Activated naive CD4-positive, alpha-beta T cell (primary cell): ENCODE data around the gene TCERG1L.
"Not testable (repeated sequence)": the region's sequence is repeated elsewhere in the genome, so short reads cannot be mapped to it uniquely, and the experiment has no call there.

Experiments
- DNase-seq, 4 experiments: peaks; one replicate each; lab custom pipeline; 2025; lab: John Stamatoyannopoulos, UW

TCERG1L gene

DNA sequence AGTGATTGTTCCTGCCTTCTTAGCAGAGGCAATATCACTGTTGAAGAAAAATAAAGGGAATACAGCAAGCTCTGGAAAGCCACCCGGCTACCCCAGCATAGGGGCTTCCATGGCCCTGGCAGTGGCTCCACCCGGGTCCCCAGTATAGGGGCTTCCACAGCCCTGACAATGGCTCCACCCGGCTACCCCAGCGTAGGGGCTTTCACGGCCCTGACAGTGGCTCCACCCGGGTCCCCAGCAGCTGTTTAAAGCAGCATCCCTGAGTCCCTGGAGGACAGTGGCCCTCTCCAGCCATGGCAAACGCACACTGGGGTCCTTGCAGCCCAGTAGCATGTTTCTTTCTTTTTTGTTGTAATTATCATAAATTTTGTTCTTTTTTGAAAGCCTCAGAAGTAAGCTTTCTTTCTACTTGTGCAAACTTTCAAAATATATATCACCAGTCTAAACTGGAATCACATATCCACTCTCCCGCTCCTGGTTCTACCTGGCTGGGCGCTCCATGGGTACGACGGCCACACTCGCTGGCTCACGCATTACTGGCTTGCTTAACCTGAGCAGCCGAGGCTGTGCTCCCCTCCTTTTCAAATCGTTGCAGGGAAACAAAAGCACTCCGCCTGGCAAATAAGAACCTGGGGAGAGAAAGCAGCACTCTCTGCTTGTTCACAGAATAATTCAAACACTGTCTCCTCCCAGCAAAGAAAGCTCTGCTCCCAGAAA, 62.1 kb downstream of the TCERG1L start:
- no peak for DNase-seq

- no peak for DNase-seq
These were observed 63.0 kb downstream of the TCERG1L start for GRCh38 chr10:131248376-131249165.

GRCh38 chr10:131247873-131248272, 63.6 kb downstream of the TCERG1L start:
- DNase-seq: no peak

DNA sequence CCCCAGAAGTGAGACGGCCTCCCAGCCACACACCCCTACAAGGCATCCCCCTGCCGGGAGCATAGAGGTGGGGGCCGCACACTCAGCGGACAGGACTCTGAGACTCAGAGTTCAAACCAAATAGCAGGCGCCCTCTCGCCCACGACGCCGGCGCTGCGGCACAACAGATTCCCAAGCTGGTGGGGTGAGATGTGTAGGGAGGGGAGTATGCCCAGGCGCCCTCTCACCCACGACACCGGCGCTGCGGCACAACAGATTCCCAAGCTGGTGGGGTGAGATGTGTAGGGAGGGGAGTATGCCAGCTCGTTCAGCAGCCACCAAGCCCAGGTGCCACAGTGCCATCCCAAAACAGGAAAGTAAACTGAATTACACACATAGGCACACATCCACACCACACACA, 64.7 kb downstream of the TCERG1L start:
- DNase-seq: no peak

GRCh38 chr10:131246089-131246488, 65.4 kb downstream of the TCERG1L start:
- no peak for DNase-seq

- no peak for DNase-seq
These were observed 66.0 kb downstream of the TCERG1L start for GRCh38 chr10:131245475-131246059.

DNA sequence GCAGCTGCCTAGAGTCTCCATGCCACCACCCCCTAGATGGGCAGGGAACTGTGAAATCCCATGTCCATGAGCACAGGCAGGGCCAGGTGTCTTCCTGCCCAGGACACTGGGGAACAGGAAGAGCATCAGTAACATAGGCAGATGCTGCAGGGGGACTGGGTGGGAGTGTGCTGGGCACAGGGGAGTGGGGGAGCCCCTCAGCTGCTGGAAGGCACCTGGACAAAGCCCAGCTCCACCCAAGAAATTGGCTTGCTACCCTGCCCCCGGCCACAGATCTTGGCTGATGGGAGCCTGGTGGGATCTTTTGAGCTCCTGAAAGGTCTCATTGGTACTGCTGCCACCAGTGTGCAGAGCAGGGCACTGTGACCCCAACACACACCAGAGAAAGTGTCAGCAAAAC, 66.7 kb downstream of the TCERG1L start:
- no peak for DNase-seq

- DNase-seq: no peak
These were observed 68.4 kb downstream of the TCERG1L start for GRCh38 chr10:131243076-131243475.

DNA sequence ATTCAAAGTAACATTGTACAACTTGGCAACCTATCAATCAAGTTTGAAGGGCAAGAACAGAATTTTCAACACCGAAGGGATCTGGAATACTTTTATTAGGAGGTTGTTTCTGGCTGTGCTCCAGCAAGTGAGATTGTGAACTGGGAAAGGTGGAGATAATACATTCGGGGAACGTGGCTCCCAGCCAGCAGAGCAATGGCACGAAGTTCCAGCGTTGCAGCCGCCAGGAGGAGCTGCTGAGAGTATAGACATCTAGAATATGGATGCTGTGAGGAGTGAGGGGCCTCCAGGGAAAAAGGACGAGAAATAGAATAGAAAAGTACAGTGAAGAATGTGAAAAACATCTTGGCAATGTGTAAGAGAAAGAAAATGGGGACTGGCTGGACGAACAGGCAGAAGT, 69.5 kb downstream of the TCERG1L start:
- no peak for DNase-seq

- DNase-seq: no peak
These were observed 70.8 kb downstream of the TCERG1L start for GRCh38 chr10:131240691-131241090.

DNA sequence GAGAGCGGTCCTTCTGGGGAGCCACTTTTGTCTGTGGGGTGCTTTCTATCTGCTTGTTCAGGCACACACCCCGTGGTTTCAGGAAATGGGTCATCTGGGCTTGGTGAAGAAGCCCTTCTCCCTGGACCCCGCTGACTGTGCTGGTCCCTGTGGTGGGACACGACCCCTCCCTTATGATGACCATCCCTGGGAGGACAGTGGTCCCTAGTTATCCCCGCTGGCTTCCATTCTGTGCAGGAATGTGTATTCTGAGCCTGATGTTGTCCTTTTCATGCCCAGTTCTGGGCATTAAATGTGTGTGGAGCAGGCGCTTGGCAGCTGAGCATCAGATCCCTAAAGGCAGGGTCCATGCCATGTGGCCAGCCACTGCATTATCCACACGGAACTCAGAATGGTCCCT, 71.6 kb downstream of the TCERG1L start:
- no peak for DNase-seq

DNA sequence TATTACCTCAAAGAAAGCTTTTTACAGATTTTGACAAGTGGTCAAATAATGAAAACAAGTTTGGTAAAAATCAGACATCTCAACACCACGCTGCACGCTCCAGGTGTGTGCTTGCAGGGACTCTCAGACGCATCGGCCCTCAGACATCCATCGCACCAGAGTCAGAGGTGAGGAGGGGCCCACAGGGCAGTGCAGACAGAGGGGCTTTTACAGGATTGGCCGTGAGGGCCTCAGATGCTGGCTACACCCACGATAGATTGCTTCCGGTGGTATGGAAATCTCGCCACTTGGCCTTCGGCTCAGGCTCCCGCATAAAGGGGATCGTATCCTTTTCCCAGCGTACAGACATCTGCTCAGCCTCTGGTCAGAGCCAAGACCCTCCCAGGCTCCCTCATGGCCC, 72.1 kb downstream of the TCERG1L start:
- DNase-seq: no peak

GRCh38 chr10:131238669-131239280, 72.7 kb downstream of the TCERG1L start:
- DNase-seq: no peak

- DNase-seq: no peak
These were observed 73.4 kb downstream of the TCERG1L start for GRCh38 chr10:131237991-131238651.

- DNase-seq: not testable (repeated sequence)
These were observed 76.9 kb downstream of the TCERG1L start for GRCh38 chr10:131234606-131235005.

DNA sequence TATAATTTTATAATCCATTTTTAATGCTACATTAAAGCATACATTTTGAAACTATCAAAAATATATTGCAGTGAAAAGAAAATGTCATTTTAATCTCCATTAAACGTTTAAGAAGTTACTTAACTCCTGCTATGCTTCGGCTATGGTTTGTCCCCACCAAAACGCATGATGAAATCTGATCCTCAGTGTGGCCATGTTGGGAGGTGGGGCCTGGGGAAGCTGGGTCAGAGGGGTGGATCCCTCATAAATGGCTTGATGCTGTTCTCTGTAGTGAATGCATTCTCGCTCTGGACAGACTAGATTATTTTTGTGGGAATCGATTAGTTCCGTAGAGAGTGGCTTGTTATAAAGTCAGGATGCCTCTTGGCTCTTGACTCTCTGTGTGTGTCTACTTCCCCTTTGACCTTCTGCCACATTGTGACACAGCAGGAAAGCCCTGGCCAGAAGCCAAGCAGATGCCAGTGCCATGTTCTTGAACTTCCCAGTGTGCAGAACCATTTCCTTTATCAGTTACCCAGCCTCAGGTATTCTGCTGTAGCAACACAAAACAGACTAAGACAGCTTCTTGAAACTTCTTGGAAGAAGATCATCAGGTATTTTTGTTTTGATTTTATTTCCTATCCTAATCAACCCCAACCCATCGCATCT, 77.8 kb downstream of the TCERG1L start:
- DNase-seq: no peak

DNA sequence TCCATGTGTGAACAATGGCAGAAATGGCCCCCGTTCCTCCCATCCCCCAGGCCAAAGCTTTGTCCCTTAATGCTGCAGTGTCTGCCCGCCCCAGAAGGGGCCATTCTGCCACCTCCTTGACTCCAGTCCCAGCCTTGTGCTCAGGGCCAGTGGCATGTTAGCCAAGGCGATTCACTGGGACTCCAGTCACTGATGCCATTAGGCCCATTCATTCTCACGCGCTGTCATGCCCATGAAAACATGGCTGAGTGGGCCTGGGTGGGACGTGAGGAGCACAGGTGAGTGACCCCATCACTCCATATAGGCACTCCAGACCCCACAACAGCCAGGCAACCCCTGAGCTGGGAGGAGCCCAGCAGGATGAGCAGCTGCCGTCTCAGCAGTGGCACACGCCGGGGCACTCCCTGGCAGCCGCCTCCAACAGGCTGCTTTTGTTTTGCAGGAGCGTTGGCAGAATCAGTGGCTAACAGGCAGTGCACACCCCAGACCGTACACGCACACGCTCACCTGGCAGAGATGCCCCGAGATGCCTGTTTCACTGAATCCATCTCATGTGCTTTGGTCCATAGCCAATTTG, 79.5 kb downstream of the TCERG1L start:
- DNase-seq: no peak

GRCh38 chr10:131231323-131231964, 80.1 kb downstream of the TCERG1L start:
- no peak for DNase-seq

GRCh38 chr10:131230641-131231322, 80.7 kb downstream of the TCERG1L start:
- no peak for DNase-seq

DNA sequence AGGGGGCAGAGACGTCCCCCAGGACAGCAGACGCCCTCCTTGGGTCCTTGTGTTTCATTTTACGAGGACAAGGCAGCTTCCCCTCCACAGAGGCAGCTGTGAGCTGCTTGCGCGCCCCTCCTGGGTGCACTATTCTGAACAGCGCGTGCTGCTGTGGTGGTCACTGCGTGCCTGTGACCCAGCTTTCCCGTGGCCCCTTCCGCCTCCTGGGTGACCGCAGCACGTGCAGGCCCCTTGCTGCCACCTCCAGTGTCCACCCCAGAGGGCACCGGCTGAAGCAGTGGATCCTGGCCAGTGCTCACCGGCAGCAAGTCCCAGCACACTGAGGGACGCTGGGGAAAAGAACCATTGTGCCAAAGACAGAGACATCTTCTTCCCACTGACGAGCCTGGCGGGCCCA, 81.4 kb downstream of the TCERG1L start:
- no peak for DNase-seq
